ENCODE measurements around the gene MPZL2. TPM values are rescaled to one million over a fixed set of nuclear protein-coding genes. Genes with fewer than 3 reads are reported as not detected.

The MPZL2 gene
- polyA plus RNA-seq, 3 donors: 19.0 to 21.1 (median 20.7) TPM

- no peak for DNase-seq (ENCODE audit: low read depth in 3 of 3, low spot score in 2 of 3)
These were observed 19.8 kb upstream of the MPZL2 start for GRCh38 chr11:118283756-118284350.

- no peak for DNase-seq (ENCODE audit: low read depth in 3 of 3, low spot score in 2 of 3)
These were observed 19.0 kb upstream of the MPZL2 start for GRCh38 chr11:118283037-118283636.

GRCh38 chr11:118282606-118283005 is 18.5 kb upstream of the MPZL2 start:
- no peak for DNase-seq (ENCODE audit: low read depth in 3 of 3, low spot score in 2 of 3)

GRCh38 chr11:118281284-118281683 is 17.2 kb upstream of the MPZL2 start:
- no peak for DNase-seq (ENCODE audit: low read depth in 3 of 3, low spot score in 2 of 3)

GRCh38 chr11:118277312-118277711 is 13.2 kb upstream of the MPZL2 start:
- no peak for DNase-seq (ENCODE audit: low read depth in 3 of 3, low spot score in 2 of 3)

- no peak for DNase-seq (ENCODE audit: low read depth in 3 of 3, low spot score in 2 of 3)
These were observed 12.3 kb upstream of the MPZL2 start for GRCh38 chr11:118276422-118276821.

- DNase-seq (ENCODE audit: low read depth in 3 of 3, low spot score in 2 of 3): no peak
These were observed 11.1 kb upstream of the MPZL2 start for GRCh38 chr11:118275176-118275575.

- DNase-seq (ENCODE audit: low read depth in 3 of 3, low spot score in 2 of 3): no peak
These were observed 10.1 kb upstream of the MPZL2 start for GRCh38 chr11:118274186-118274585.

- DNase-seq (ENCODE audit: low read depth in 3 of 3, low spot score in 2 of 3): no peak
These were observed 7.9 kb upstream of the MPZL2 start for GRCh38 chr11:118272001-118272400.

- no peak for DNase-seq (ENCODE audit: low read depth in 3 of 3, low spot score in 2 of 3)
These were observed 3.4 kb upstream of the MPZL2 start for GRCh38 chr11:118267486-118267885.

- no peak for DNase-seq (ENCODE audit: low read depth in 3 of 3, low spot score in 2 of 3)
These were observed 1.9 kb upstream of the MPZL2 start for GRCh38 chr11:118265954-118266353.

- no peak for DNase-seq (ENCODE audit: low read depth in 3 of 3, low spot score in 2 of 3)
These were observed 720 bp upstream of the MPZL2 start for GRCh38 chr11:118264569-118265465.

- DNase-seq (ENCODE audit: low read depth in 3 of 3, low spot score in 2 of 3): no peak
These were observed 985 bp downstream of the MPZL2 start for GRCh38 chr11:118263112-118263511.

- no peak for DNase-seq (ENCODE audit: low read depth in 3 of 3, low spot score in 2 of 3)
These were observed 3.7 kb downstream of the MPZL2 start for GRCh38 chr11:118260353-118260752.

- no peak for DNase-seq (ENCODE audit: low read depth in 3 of 3, low spot score in 2 of 3)
These were observed 5.0 kb downstream of the MPZL2 start for GRCh38 chr11:118259138-118259537.

- no peak for DNase-seq (ENCODE audit: low read depth in 3 of 3, low spot score in 2 of 3)
These were observed 5.7 kb downstream of the MPZL2 start for GRCh38 chr11:118258410-118258809.

- no peak for DNase-seq (ENCODE audit: low read depth in 3 of 3, low spot score in 2 of 3)
These were observed 11.4 kb downstream of the MPZL2 start for GRCh38 chr11:118252688-118253087.

- DNase-seq (ENCODE audit: low read depth in 3 of 3, low spot score in 2 of 3): peak; percentile 93 to 98 (median 94)
These were observed 12.0 kb downstream of the MPZL2 start, which contains the start of gene MPZL3 for GRCh38 chr11:118251858-118252652. MPZL3 (minus strand) TSS chr11:118252365; CDS start chr11:118252294, 71 bp downstream.

- DNase-seq (ENCODE audit: low read depth in 3 of 3, low spot score in 2 of 3): no peak
These were observed 17.1 kb downstream of the MPZL2 start for GRCh38 chr11:118247041-118247440.

- no peak for DNase-seq (ENCODE audit: low read depth in 3 of 3, low spot score in 2 of 3)
These were observed 18.0 kb downstream of the MPZL2 start for GRCh38 chr11:118245936-118246562.
